HG03558 (cell line): Measurements from ENCODE around the gene ARRDC5.
"Not testable (repeated sequence)": the region's sequence is repeated elsewhere in the genome, so short reads cannot be mapped to it uniquely, and the experiment has no call there.

Experiments
- ATAC-seq: cut with Tn5 transposase; IDR thresholded peaks from one replicate; pipeline ENCODE4 v1.9.1; 2021; ENCODE audit warnings: moderate number of reproducible peaks; ENCODE audit not compliant: unreplicated experiment; ENCODE audit errors: extremely low read depth

Gene ARRDC5

GRCh38 chr19:4902796-4903195 lies at the start of gene ARRDC5:
Gene ARRDC5, minus strand, starts transcription at chr19:4902896. Its CDS starts 71 bp downstream, at chr19:4902825.
- no peak for ATAC-seq

- no peak for ATAC-seq
These were observed 49.0 kb upstream of the ARRDC5 start for GRCh38 chr19:4951656-4952055.

GRCh38 chr19:4950650-4951049 lies 48.0 kb upstream of the ARRDC5 start:
- not testable (repeated sequence) for ATAC-seq

DNA sequence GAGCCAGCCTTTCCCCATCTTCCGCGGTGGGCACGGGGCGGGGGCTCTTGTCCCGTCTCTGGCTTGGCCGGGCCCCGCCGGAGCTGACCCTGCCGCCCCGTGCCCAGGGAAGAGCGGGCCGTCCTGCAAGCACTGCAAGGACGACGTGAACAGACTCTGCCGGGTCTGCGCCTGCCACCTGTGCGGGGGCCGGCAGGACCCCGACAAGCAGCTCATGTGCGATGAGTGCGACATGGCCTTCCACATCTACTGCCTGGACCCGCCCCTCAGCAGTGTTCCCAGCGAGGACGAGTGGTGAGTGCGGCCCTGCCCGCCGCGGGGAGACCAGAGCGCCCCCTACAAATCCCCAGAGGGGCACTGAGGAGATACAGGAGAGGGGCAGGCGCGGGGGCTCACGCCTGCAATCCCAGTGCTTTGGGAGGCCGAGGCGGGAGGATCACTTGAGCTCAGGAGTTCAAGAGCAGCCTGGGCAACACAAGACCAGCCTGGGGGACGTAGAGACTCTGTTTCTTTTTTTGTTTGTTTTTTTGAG lies 39.0 kb upstream of the ARRDC5 start:
- ATAC-seq, result not testable (repeated sequence)

- no peak for ATAC-seq
These were observed 36.8 kb upstream of the ARRDC5 start for GRCh38 chr19:4939466-4939865.

DNA sequence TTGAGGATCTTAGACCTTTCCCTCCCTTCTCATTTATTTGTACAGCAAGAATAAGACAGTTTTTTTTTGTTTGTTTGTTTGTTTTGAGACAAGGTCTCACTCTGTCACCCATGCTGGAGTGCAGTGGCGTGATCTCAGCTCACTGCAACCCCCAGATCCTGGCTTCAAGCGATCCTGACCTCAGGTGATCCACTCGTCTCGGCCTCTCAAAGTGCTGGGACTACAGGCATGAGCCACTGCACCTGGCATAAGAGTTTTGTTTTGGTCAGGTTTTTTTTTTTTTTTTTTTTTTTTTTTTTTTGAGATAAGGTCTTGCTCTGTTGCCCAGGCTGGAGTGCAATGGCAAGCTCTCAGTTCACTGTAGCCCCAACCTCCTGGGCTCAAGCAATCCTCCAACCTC lies 35.8 kb upstream of the ARRDC5 start:
- ATAC-seq, result not testable (repeated sequence)

DNA sequence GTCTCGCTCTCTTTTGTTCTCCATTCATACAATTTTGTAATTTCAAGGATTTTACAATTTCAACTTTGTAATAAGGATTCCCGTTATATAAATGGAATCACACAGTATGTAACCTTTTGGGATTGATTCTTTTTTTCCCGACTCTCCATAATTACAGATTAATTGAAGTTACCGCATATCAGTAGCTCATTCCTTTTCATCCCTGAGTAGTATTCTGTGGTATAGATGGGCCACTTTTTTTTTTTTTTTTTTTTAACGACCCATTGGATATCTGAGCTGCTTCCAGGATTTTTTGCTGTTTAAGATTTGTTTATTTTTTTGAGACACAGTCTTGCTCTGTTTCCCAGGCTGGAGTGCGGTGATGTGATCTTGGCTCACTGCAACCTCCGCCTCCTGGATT lies 34.4 kb upstream of the ARRDC5 start:
- no peak for ATAC-seq

GRCh38 chr19:4935444-4935843 lies 32.7 kb upstream of the ARRDC5 start:
- ATAC-seq, result no peak

DNA sequence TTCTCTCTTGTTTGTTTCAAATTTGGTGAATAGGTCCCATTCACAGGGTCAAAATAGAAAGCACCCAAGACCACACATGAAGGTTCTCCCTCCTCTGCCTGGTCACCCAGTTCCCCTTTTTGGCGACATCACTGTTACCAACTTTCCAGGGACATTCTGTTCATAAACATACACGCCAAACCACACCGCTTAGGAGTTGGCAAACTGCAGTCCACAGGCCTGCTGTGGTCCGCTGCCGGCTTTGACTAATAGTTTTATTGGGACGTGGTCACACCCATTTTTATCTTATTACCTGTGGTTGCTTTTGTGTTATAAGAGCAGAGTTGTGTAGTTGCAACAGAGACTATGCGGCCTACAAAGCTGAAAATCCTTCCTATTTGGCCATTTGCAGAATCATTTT lies 30.8 kb upstream of the ARRDC5 start:
- no peak for ATAC-seq

GRCh38 chr19:4932711-4933110 lies 30.0 kb upstream of the ARRDC5 start:
- ATAC-seq, result no peak

DNA sequence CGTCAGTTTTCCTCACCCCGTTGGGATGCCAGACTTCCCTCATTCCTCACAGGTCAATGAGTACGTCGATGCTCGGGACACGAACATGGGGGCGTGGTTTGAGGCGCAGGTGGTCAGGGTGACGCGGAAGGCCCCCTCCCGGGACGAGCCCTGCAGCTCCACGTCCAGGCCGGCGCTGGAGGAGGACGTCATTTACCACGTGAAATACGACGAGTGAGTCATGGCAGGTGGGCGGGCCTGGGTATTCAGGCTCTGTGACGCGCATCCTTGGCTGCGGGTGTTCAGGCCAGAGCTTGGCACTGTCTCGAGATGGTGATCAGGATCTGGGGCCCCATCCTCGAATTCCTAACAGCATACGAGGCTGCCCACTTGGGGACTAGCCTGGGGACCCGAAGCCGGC lies 28.0 kb upstream of the ARRDC5 start:
- ATAC-seq, result no peak

GRCh38 chr19:4929186-4929585 lies 26.5 kb upstream of the ARRDC5 start:
- no peak for ATAC-seq

- no peak for ATAC-seq
These were observed 20.6 kb upstream of the ARRDC5 start for GRCh38 chr19:4923276-4923747.

DNA sequence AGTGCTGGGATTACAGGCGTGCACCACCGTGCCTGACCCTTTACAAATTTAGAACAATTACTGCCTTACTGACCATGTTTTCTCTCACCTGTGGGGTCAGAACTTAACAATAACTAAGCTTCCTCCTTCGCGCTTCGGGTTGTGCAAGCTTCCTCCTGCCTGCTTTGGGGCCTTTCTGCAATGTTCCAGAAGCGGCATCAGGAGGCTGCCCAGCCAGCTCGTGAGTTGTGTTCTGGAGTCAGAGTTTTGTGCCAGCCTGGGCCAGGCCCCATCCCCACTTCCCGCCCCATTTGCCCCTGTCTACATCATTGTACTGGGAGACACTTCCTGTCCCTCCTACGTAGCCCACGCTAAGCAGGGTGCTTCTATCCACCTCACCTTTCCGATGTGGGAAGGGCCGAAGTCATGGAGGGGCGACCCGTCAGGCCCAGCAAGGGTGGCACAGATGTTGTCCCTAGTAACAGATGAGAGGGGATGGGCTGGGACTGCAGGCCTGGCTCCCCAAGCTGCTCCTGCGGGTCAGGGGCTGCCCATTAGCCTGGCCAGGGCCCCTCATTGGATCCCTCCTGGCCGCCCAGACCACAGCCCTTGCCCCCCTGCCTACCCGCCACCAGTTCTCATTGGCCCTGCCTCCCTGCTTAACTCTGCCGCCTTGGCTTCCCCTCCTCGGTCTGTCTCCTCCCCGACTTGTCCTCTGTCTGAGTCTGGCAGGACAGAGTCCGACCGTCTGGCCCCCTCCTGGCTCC lies 20.0 kb upstream of the ARRDC5 start:
- no peak for ATAC-seq

- ATAC-seq, result no peak
These were observed 13.8 kb upstream of the ARRDC5 start for GRCh38 chr19:4916292-4917082.

DNA sequence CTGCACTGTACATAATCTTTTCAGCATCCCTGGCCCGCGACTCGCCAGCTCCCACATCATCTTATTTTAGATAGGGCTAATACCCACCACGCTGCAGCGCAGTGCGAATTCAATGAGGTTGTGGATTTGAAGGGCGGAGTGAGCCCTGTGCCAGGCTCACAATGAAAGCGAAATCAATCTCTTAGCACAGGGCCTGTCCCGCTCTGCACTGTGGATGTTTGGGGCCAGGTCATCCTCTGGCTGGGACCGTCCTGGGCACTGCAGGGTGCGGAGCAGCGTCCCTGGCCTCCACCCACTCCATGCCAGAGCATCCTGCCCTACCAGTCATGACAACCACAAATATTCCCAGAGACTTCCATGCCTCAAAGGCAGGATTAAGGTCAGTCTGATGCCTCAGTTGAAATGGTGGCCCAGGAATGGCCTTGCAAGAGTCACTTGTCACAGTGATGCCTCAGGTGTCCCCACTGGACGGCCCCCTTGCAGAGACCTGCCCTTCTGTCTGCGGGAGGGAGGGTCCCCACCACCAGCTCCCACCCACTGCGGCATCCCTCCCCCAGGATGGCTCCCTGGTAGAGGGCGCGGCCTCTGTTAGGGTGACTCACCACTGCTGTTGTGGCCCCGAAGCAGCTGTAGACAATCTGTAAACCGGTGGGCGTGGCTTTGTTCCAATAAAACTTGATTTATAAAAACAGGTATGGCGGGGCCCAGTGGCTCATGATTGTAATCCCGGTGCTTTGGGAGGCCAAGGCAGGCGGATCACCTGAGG lies 12.2 kb upstream of the ARRDC5 start:
- no peak for ATAC-seq

DNA sequence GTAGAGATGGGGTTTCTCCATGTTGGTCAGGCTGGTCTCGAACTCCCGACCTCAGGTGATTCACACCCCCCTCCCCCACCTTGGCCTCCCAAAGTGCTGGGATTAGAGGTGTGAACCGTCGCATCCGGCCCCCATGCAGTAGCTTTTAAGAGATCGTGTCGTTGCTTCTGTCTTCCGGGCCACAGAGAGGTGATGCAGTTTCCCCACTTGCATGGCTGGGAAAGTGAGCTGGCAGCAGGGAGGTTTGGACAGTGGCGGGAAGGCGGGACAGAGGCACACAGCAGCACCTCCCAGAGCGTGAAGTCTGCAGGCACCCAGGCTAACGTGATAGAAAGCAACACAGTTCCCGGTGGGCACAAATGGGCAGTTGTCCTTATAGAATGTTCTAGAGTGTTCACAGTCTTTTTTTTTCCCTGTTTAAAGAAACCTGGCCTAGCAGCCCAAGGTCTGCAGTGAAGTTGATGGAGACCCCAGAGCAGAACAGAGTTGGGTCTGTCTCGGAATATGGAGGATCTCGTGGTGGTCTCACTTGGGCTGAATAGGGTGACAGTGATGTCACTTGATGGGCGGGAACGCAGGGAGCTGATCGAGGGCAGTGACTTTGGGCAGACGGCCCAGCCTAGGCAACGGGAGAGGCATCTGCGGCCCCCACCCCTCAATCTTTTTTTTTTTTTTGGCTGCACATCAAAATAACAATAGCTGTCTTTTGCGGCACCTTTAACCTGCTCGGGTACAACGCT lies 11.5 kb upstream of the ARRDC5 start:
- ATAC-seq, result no peak

DNA sequence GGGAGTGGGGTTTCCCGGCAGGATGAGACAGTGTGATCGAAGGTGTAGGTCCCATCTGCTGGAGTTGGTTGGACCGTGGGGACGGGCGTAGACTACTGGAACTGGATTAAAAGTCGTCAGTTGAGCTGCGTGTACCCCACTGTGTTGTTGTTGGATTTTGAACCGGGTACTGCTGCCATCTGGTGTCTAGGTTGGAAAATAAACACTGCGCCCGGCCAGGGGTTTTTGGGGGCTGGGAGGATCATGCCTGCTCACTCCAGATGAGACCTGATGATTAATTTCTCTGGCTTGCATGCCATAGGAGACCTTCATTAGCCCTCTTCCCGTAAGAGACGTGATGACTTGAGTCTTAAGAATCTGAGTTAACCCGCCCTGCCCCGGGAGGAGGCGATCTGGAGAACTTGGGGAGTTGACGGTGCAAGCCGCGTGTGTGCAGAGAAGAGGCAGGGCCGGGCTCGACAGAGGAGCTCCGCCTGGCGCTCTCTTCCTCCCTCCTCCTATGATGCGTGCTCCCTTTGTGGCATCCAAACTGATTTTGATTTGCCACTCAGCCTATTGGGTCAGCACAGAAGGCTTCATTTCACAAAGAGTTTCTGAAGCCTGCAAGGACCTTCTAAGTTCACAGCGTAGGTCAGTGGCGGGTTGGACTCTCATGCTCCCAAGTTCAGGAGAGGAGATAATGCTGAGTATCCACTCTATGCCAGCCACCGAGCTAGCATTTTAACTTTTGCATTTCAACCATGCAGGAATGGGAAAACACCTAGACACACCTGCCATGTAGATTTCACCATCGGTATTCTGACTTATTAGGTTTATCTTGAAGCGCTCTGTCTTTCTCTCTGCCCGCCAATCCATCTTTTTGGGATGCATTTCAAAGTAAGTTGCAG lies 9.3 kb upstream of the ARRDC5 start:
- ATAC-seq, result no peak

DNA sequence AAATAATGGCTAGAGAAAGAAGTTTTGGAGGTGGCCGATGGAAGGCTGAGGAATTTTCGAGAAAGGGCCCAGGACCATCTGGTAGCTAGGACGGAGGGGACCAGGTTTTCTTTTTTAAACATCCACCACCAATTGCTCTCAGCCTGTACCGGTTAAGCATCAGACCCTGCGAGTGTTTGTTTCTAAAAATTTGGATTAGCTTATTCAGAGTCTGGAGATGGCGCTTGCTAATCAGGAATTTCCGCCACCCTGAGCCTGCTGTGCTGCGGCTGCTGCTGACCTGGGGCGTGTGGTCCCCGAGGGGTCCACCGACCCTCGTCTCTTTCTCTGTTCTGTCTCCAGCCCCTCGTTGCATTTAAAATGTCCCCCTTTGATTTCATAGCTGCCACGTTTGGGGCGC lies 8.6 kb upstream of the ARRDC5 start:
- no peak for ATAC-seq
